Endothelial cell of umbilical vein (primary cell): Measurements from ENCODE around the gene C3orf70. TPM values are rescaled to one million over a fixed set of nuclear protein-coding genes. Genes with fewer than 3 reads are reported as not detected.
A peak's percentile ranks its signal among the peaks of the same experiment; 100 is the strongest.

Source experiments
- Bru-seq: library from RNA; stranded (reverse); fragments of 400-500 nt; gene quantifications from one replicate; lab custom pipeline; 2021; lab: Mats Ljungman, UMichigan
- BruChase-seq, 2 experiments: library from RNA; stranded (reverse); fragments of 400-500 nt; gene quantifications; one replicate each; lab custom pipeline; 2021; lab: Mats Ljungman, UMichigan
- BruUV-seq: library from RNA; stranded (reverse); fragments of 400-500 nt; replicated peaks from 2 replicates; lab custom pipeline; 2021; lab: Mats Ljungman, UMichigan
- CTCF ChIA-PET: fragments of 300-600, 350-600 bp; sonication (Branson Sonifier 250); formaldehyde crosslinking; loops from one replicate; lab custom pipeline; 2021; ENCODE audit warnings: antibody characterized with exemption, inconsistent platforms; lab: Charles Lee
- POLR2A ChIA-PET: fragments of 300-600, 350-600 bp; sonication (Branson Sonifier 250); formaldehyde crosslinking; loops from one replicate; lab custom pipeline; 2021; ENCODE audit warnings: antibody characterized with exemption, inconsistent platforms; lab: Charles Lee
- DNase-seq: peaks from one replicate; pipeline ENCODE4 v3.0.0-alpha.2; 2011; ENCODE audit warnings: low read depth, low spot score
- FAIRE-seq: peaks from 2 replicates; lab custom pipeline; 2011; peaks lifted over from hg19 to GRCh38; lab: Jason Lieb, UNC
- H2AFZ ChIP-seq: 2 replicates; pipeline ENCODE4 v1.6.0; 2012; ENCODE audit warnings: low read depth, low read length, control low read depth, inconsistent platforms
- H3K27ac ChIP-seq: 2 replicates; pipeline ENCODE4 v1.5.1; 2011; ENCODE audit warnings: low read depth, mild to moderate bottlenecking, control low read depth, low read length, moderate library complexity; ENCODE audit not compliant: insufficient read depth
- H3K27me3 ChIP-seq, 2 experiments: 2 replicates each; pipeline versions ENCODE4 v1.6.0 to v1.6.1; 2011; ENCODE audit warnings: low read length in 2 of 2, mixed read lengths in 1 of 2; ENCODE audit not compliant: control insufficient read depth in 2 of 2, insufficient read depth in 2 of 2
- H3K36me3 ChIP-seq, 2 experiments: 2 replicates in 1 of 2; 3 replicates in 1 of 2; pipeline ENCODE4 v1.5.1; 2011; ENCODE audit warnings: low read length in 2 of 2, mild to moderate bottlenecking in 1 of 2, moderate library complexity in 1 of 2; ENCODE audit not compliant: control insufficient read depth in 2 of 2, insufficient read depth in 2 of 2; ENCODE audit errors: extremely low read depth in 1 of 2
- H3K4me1 ChIP-seq: 3 replicates; pipeline ENCODE4 v1.5.1; 2011; ENCODE audit warnings: mild to moderate bottlenecking, low read length; ENCODE audit not compliant: control insufficient read depth, insufficient read depth; ENCODE audit errors: extremely low read depth
- H3K4me2 ChIP-seq: 2 replicates; pipeline ENCODE4 v1.6.1; 2011; ENCODE audit warnings: low read length, control low read depth, mixed read lengths; ENCODE audit not compliant: insufficient read depth
- H3K4me3 ChIP-seq, 3 experiments: fragments of 200-600 bp in 1 of 3; sonication (generic), shearing (Covaris generic) in 1 of 3; replicated peaks in 1 of 3; 2 replicates each; pipeline ENCODE4 v1.5.1; 2011 to 2016; ENCODE audit warnings: control low read depth in 3 of 3, low read length in 3 of 3, mild to moderate bottlenecking in 2 of 3, inconsistent platforms in 1 of 3, low read depth in 1 of 3, moderate library complexity in 1 of 3; ENCODE audit not compliant: insufficient read depth in 1 of 3
- H3K79me2 ChIP-seq: 2 replicates; pipeline ENCODE4 v1.6.0; 2012; ENCODE audit warnings: low read length, inconsistent platforms; ENCODE audit not compliant: control insufficient read depth, insufficient read depth
- H3K9ac ChIP-seq: replicated peaks from 2 replicates; pipeline ENCODE3; 2011; ENCODE audit warnings: low read length, control low read depth; ENCODE audit not compliant: insufficient read depth; ENCODE audit errors: extremely low read depth
- H3K9me1 ChIP-seq: replicated peaks from 3 replicates; pipeline ENCODE4 v1.6.0; 2011; ENCODE audit warnings: mild to moderate bottlenecking, low read length; ENCODE audit not compliant: control insufficient read depth, insufficient read depth; ENCODE audit errors: extremely low read depth
- H3K9me3 ChIP-seq: replicated peaks from 2 replicates; pipeline ENCODE4 v1.5.1; 2012; ENCODE audit warnings: low read length, inconsistent platforms; ENCODE audit not compliant: control insufficient read depth, insufficient read depth
- H4K20me1 ChIP-seq: replicated peaks from 2 replicates; pipeline ENCODE3; 2011; ENCODE audit warnings: mild to moderate bottlenecking, low read length; ENCODE audit not compliant: control insufficient read depth, insufficient read depth; ENCODE audit errors: extremely low read depth
- EZH2 ChIP-seq: IDR thresholded peaks from 2 replicates; pipeline ENCODE4 v1.6.1; 2012; ENCODE audit warnings: borderline replicate concordance, low read depth, mild to moderate bottlenecking, moderate library complexity, low read length, inconsistent platforms; ENCODE audit not compliant: severe bottlenecking
- FOS ChIP-seq: IDR thresholded peaks from 2 replicates; pipeline ENCODE4 v1.6.1; 2011; ENCODE audit warnings: mild to moderate bottlenecking, low read length, moderate library complexity, borderline replicate concordance; ENCODE audit not compliant: insufficient read depth
- MYC ChIP-seq: IDR thresholded peaks from one replicate; pipeline ENCODE4 v1.6.1; 2011; ENCODE audit warnings: mild to moderate bottlenecking, low read depth, low read length
- POLR2A ChIP-seq: IDR thresholded peaks from 2 replicates; pipeline ENCODE4 v1.6.1; 2012; ENCODE audit warnings: low read depth, mild to moderate bottlenecking, control low read depth, low read length
- POLR2AphosphoS5 ChIP-seq: IDR thresholded peaks from 2 replicates; pipeline ENCODE4 v1.6.1; 2012; ENCODE audit warnings: low read depth, mild to moderate bottlenecking, control low read depth, low read length, moderate library complexity; ENCODE audit not compliant: insufficient read depth
- dilution Hi-C: fragments of 300-500 bp; cut with MboI; formaldehyde crosslinking; loops from one replicate; pipeline ENCODE4 v1.15.0; 2019; ENCODE audit warnings: low sequenced_read_pairs; ENCODE audit not compliant: extremely low pct_ligation_motif_present
- intact Hi-C: fragments of 100-400 bp; cut with micrococcal nuclease; formaldehyde crosslinking; loops from one replicate; pipeline ENCODE4 v1.10.0; 2022
- long read RNA-seq: library from polyadenylated mRNA; stranded (forward); transcript quantifications from one replicate; pipeline ENCODE4 v2.0.0, GENCODE V29; 2021
- polyA minus RNA-seq, 3 experiments: library from RNA; depleted of rRNA, polyadenylated mRNA; stranded (reverse); fragments of >200 nt; gene quantifications; 1 replicate in 1 of 3; 2 replicates in 2 of 3; pipeline ENCODE4 v1.2.3, GENCODE V29; 2011
- polyA plus RNA-seq, 4 experiments: library from polyadenylated mRNA; depleted of rRNA in 3 of 4; stranded (reverse) in 3 of 4; unstranded in 1 of 4; fragments of >200 nt; gene quantifications; 2 replicates each; pipeline versions ENCODE4 v1.2.1 to v1.2.3, GENCODE V29; 2011 to 2012; ENCODE audit warnings: missing spikeins in 1 of 4
- total RNA-seq: library from RNA; stranded (reverse); gene quantifications from 2 replicates; pipeline ENCODE4 v1.2.3, GENCODE V29; 2021
- TF ChIP-seq, protein P1 (sequence below), 2 donors: IDR thresholded peaks; 1 replicate in 1 of 2; 2 replicates in 1 of 2; pipeline ENCODE4 v1.5.1; 2011; ENCODE audit warnings: low read length in 2 of 2, mild to moderate bottlenecking in 2 of 2, moderate library complexity in 2 of 2, control low read depth in 1 of 2, inconsistent platforms in 1 of 2, low read depth in 1 of 2; ENCODE audit not compliant: insufficient read depth in 1 of 2; ENCODE audit errors: extremely low read depth in 1 of 2

Gene C3orf70, protein sequence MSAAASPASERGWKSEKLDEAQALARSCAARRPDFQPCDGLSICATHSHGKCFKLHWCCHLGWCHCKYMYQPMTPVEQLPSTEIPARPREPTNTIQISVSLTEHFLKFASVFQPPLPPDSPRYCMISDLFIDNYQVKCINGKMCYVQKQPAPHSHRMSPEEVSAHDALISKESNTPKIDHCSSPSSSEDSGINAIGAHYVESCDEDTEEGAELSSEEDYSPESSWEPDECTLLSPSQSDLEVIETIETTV
- total RNA-seq (0.18 and 0.20 TPM in 2 replicates), polyA plus RNA-seq (0.06 and 0.08 TPM in 2 replicates), polyA minus RNA-seq (0.32 and 0.42 TPM in 2 replicates), Bru-seq, nascent RNA (percentile 24 among the genes with signal in this experiment), BruChase-seq, experiment 1, labeled RNA remaining after a 6-hour chase (percentile 18 among the genes with signal in this experiment), BruChase-seq, experiment 2, labeled RNA remaining after a 2-hour chase (percentile 22 among the genes with signal in this experiment)
- 0.06 and 0.08 TPM in 2 replicates for polyA plus RNA-seq (2011; cell fraction: cytosol; rRNA removed)
- polyA plus RNA-seq (2011; cell fraction: nucleus; rRNA removed): 0.04 and 0.05 TPM in 2 replicates
- polyA plus RNA-seq (2012): 0.04 TPM in 1 of 2 replicates, not detected in the other
- not detected for polyA minus RNA-seq (2011; cell fraction: cytosol; rRNA and poly(A)+ RNA removed)
- polyA minus RNA-seq (2011; cell fraction: nucleus; rRNA and poly(A)+ RNA removed): 0.14 TPM in 1 of 2 replicates, not detected in the other
- long read RNA-seq, full-length matches to known transcripts: 1 of 1 reads
- long read RNA-seq, partial matches to known transcripts: 0 of 1 reads
- long read RNA-seq, other reads (novel, unspliced or antisense): 0 of 1 reads

DNA sequence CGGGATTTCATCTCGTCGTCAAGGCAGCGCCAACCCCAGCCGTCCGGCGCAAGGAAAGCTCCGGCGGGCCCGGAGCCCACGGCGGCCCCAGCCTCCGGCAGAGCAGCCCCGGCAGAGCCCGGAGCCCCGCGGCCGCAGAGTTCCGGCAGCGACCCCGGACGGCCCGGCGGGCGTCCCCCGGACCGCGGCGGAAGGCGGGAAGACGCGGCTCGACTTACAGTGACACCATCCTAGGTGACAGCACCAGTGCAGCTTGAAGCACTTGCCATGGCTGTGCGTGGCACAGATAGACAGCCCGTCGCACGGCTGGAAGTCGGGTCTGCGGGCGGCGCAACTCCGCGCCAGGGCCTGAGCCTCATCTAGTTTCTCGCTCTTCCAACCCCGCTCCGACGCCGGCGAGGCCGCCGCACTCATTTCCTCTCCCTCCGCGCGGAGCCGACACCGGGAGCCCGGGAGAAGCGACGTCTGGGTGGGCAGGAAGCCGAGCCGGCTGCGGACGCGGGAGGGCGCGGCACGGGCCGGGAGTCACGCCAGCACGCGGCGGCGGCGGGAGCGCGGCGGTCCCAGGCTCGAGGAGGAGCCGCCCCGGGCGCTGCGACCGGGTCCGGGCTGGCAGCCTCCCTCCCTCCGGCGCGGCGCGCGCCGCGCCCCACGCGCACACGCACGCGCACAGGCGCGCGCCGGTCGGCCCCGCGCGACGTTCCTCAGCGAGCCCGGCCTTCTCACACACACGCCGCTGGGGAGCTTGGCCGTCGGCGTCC lies at the start of gene C3orf70:
Gene C3orf70, minus strand, starts transcription at position 651 of the 761 bp plus-strand sequence. Its CDS starts 237 bp downstream, at position 414.
- TF ChIP-seq EZH2 (peak; percentile 70), POLR2A (no peak), FOS (no peak), MYC (no peak), POLR2AphosphoS5 (no peak)
- TF ChIP-seq, protein P1, sequence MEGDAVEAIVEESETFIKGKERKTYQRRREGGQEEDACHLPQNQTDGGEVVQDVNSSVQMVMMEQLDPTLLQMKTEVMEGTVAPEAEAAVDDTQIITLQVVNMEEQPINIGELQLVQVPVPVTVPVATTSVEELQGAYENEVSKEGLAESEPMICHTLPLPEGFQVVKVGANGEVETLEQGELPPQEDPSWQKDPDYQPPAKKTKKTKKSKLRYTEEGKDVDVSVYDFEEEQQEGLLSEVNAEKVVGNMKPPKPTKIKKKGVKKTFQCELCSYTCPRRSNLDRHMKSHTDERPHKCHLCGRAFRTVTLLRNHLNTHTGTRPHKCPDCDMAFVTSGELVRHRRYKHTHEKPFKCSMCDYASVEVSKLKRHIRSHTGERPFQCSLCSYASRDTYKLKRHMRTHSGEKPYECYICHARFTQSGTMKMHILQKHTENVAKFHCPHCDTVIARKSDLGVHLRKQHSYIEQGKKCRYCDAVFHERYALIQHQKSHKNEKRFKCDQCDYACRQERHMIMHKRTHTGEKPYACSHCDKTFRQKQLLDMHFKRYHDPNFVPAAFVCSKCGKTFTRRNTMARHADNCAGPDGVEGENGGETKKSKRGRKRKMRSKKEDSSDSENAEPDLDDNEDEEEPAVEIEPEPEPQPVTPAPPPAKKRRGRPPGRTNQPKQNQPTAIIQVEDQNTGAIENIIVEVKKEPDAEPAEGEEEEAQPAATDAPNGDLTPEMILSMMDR (IDR thresholded peaks at IDR 0.05; ENCODE audit: extremely low read depth in 1 of 2, insufficient read depth in 1 of 2, low read depth in 1 of 2, low read length in 2 of 2): no peak
- Histone ChIP-seq H3K27ac (no peak within 1 kb of the TSS), H3K9me1 (no peaks in the 10 kb centered on the region), H4K20me1 (no peaks in the 10 kb centered on the region), H3K27me3 (peaks cover 41 to 55% of the 10 kb centered on the region in 2 experiments), H3K4me1 (peaks cover 7% of the 10 kb centered on the region), H3K9ac (no peak within 1 kb of the TSS), H3K36me3 (no peaks in the 10 kb centered on the region), H3K4me3 (peak within 1 kb of the TSS; percentile 33 to 48 (median 47)), H2AFZ (peak within 1 kb of the TSS; percentile 85), H3K9me3 (no peaks in the 10 kb centered on the region), H3K4me2 (peak within 1 kb of the TSS; percentile 75), H3K79me2 (no peaks in the 10 kb centered on the region)
- FAIRE-seq (no peak), DNase-seq (peak; percentile 40)
- ChIA-PET CTCF (interaction anchor here (0.7 to 1.1 kb wide), 5 partner anchors 8 to 225 kb away, joined by 3 to 4 read pairs (median 3); no protein-coding TSS in a partner anchor), POLR2A (interaction anchor here (0.6 kb wide), 1 partner anchor 137 kb away, joined by 8 read pairs; no protein-coding TSS in a partner anchor)
- intact Hi-C loops (loop anchor here (5.0 kb wide), 1 partner anchor 105 kb away; no protein-coding TSS in a partner anchor), dilution Hi-C loops (no loop called here)
- BruUV-seq: no TSS peak
